Measurements from ENCODE around the gene TF.

The TF gene

DNA sequence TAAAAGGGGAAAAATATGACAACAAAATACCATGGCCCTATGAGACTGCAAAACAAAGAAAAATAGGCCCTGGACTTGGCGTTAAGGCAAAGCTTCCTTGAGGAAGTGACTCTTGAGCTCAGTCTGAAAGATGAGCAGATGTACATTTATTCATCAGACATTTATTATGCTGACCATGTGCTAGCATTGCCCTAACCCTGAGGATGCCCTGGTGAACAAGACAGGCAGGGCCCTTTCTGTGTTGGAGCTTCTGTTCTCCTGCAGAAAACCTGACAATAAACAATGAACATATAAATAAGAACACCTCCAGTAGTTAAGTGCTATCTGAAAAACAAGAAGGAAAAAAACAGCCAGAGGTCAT lies 12.4 kb downstream of the TF start:
- Histone ChIP-seq H3K9me2 (replicated peaks; ENCODE audit: insufficient read depth, low read length) (no peaks in the 10 kb centered on the region), H3K27me3 (ENCODE audit: low read length) (no peaks in the 10 kb centered on the region), H3K79me2 (ENCODE audit: insufficient read depth, low read length) (no peaks in the 10 kb centered on the region), H3K36me3 (ENCODE audit: low read length) (no peaks in the 10 kb centered on the region), H3K9ac (ENCODE audit: low read length) (no peak overlapping the region), H3F3A (ENCODE audit: insufficient read depth) (no peaks in the 10 kb centered on the region), H3K4me3 (ENCODE audit: insufficient read depth, low read length, poor library complexity, severe bottlenecking) (no peak overlapping the region), H2AFZ (ENCODE audit: low read depth, low read length, severe bottlenecking) (no peak overlapping the region), H3K27ac (ENCODE audit: low read depth, low read length) (no peak overlapping the region), H3K4me2 (ENCODE audit: low read depth, low read length, poor library complexity, severe bottlenecking) (no peak overlapping the region), H3K9me3 (ENCODE audit: insufficient read depth, low read length) (no peaks in the 10 kb centered on the region), H4K20me1 (ENCODE audit: low read depth, low read length) (no peaks in the 10 kb centered on the region)
- TF ChIP-seq EZH2phosphoT487 (conservative IDR thresholded peaks at IDR 0.05; ENCODE audit: low read length), result no peak
- TF ChIP-seq, protein P1, sequence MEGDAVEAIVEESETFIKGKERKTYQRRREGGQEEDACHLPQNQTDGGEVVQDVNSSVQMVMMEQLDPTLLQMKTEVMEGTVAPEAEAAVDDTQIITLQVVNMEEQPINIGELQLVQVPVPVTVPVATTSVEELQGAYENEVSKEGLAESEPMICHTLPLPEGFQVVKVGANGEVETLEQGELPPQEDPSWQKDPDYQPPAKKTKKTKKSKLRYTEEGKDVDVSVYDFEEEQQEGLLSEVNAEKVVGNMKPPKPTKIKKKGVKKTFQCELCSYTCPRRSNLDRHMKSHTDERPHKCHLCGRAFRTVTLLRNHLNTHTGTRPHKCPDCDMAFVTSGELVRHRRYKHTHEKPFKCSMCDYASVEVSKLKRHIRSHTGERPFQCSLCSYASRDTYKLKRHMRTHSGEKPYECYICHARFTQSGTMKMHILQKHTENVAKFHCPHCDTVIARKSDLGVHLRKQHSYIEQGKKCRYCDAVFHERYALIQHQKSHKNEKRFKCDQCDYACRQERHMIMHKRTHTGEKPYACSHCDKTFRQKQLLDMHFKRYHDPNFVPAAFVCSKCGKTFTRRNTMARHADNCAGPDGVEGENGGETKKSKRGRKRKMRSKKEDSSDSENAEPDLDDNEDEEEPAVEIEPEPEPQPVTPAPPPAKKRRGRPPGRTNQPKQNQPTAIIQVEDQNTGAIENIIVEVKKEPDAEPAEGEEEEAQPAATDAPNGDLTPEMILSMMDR (IDR thresholded peaks at IDR 0.05; ENCODE audit: insufficient read depth, low read length, poor library complexity, severe bottlenecking), result no peak

DNA sequence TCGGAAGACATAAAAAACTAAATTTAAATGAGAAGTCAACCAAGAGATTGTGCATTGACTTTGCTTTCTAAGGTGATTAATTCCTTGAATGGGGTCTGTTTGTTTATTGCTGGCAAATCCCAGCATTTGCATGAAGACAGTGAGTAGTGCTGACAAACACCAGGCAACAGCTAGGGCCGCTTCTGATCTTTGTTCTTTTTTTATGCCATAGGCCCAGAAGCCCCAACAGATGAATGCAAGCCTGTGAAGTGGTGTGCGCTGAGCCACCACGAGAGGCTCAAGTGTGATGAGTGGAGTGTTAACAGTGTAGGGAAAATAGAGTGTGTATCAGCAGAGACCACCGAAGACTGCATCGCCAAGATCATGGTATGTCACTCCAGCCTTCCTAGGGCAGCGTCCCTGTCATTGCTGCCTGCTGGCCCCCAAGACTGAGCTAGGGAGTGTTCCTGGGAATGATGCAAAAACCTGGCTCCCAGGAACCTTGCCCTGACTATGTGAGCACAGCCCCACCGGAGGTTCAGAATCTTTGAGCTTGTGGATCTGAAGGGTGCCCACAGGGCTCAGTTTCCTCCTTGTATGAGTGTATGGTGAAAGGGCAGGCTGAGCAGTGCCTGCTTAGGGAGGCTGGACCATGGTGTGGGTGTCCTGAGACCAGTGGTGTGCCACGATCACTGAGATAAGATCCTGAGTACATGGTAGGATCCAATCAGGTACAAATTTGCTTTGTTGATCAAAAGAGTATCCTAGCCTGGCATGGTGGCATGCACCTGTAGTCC lies 13.0 kb downstream of the TF start:
- Histone ChIP-seq H3K4me2 (ENCODE audit: low read depth, low read length, poor library complexity, severe bottlenecking) (no peak overlapping the region), H3K9me2 (replicated peaks; ENCODE audit: insufficient read depth, low read length) (no peaks in the 10 kb centered on the region), H3F3A (ENCODE audit: insufficient read depth) (no peaks in the 10 kb centered on the region), H3K9me3 (ENCODE audit: insufficient read depth, low read length) (no peaks in the 10 kb centered on the region), H3K79me2 (ENCODE audit: insufficient read depth, low read length) (no peaks in the 10 kb centered on the region), H3K36me3 (ENCODE audit: low read length) (no peaks in the 10 kb centered on the region), H2AFZ (ENCODE audit: low read depth, low read length, severe bottlenecking) (no peak overlapping the region), H4K20me1 (ENCODE audit: low read depth, low read length) (no peaks in the 10 kb centered on the region), H3K27me3 (ENCODE audit: low read length) (no peaks in the 10 kb centered on the region), H3K9ac (ENCODE audit: low read length) (no peak overlapping the region), H3K4me3 (ENCODE audit: insufficient read depth, low read length, poor library complexity, severe bottlenecking) (no peak overlapping the region), H3K27ac (ENCODE audit: low read depth, low read length) (no peak overlapping the region)
- TF ChIP-seq, protein P1 (IDR thresholded peaks at IDR 0.05; ENCODE audit: insufficient read depth, low read length, poor library complexity, severe bottlenecking), result no peak
- no peak for TF ChIP-seq EZH2phosphoT487 (conservative IDR thresholded peaks at IDR 0.05; ENCODE audit: low read length)

DNA sequence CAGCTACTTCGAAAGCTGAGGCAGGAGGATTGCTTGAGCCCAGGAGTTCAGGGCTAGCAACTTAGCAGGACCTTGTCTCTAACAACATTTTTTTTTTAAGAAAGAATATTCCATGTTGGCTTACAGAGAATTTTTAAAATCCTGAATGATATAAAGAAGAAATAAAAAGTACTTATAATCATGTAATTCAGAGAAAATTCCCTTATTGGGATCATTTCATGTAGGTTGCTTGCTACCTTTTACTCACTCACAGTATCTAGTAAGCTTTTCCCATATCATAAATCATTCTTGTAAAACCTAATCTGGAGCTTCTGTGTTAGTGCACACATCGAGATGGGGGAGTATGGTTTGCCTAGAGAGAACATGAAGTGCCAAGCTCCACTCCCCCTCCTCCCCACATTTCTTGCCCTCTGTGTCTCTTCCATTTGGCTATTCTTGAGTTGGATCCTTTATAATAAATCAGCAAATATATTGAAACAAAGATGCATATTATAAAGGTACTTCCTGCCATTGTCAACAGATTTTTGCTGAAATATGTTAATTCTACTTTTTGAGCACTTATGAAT lies 13.6 kb downstream of the TF start:
- Histone ChIP-seq H3K36me3 (ENCODE audit: low read length) (no peaks in the 10 kb centered on the region), H2AFZ (ENCODE audit: low read depth, low read length, severe bottlenecking) (no peak overlapping the region), H3K4me3 (ENCODE audit: insufficient read depth, low read length, poor library complexity, severe bottlenecking) (no peak overlapping the region), H4K20me1 (ENCODE audit: low read depth, low read length) (no peaks in the 10 kb centered on the region), H3K9ac (ENCODE audit: low read length) (no peak overlapping the region), H3K9me3 (ENCODE audit: insufficient read depth, low read length) (no peaks in the 10 kb centered on the region), H3K27me3 (ENCODE audit: low read length) (no peaks in the 10 kb centered on the region), H3F3A (ENCODE audit: insufficient read depth) (no peaks in the 10 kb centered on the region), H3K27ac (ENCODE audit: low read depth, low read length) (no peak overlapping the region), H3K79me2 (ENCODE audit: insufficient read depth, low read length) (no peaks in the 10 kb centered on the region), H3K4me2 (ENCODE audit: low read depth, low read length, poor library complexity, severe bottlenecking) (no peak overlapping the region), H3K9me2 (replicated peaks; ENCODE audit: insufficient read depth, low read length) (no peaks in the 10 kb centered on the region)
- TF ChIP-seq, protein P1 (IDR thresholded peaks at IDR 0.05; ENCODE audit: insufficient read depth, low read length, poor library complexity, severe bottlenecking), result no peak
